Measurements from ENCODE around the gene PRAMEF6.
"Not testable (repeated sequence)": the region's sequence is repeated elsewhere in the genome, so short reads cannot be mapped to it uniquely, and the experiment has no call there.

PRAMEF6 gene

DNA sequence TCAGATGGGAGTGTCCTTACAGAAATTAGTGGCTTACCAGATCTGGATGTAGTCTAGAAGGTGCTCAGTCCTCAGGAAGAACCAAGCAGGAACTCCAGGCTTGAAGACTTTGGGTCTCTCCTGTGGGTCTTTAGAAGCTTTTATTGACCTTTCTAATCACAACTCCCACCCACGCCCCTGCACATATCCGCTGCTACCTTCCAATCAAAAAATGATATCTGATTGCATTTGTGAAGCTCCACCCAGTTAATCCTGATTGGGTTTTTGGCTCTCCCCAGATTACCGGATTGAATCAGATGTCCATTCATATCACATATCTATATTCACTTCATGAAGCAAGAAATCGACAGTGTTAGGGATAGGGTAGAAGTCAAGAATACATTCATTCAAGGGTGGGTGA lies at the start of gene PRAMEF6:
Gene PRAMEF6 (minus strand): TSS at position 101 of the 400 bp plus-strand sequence. CDS start 5,062 bp downstream, outside the sequence.
- POLR2A ChIA-PET (ENCODE audit: low non-redundant PET); H3K27ac ChIP-seq; DNase-seq (ENCODE audit: low spot score); CTCF ChIA-PET: not testable (repeated sequence)

DNA sequence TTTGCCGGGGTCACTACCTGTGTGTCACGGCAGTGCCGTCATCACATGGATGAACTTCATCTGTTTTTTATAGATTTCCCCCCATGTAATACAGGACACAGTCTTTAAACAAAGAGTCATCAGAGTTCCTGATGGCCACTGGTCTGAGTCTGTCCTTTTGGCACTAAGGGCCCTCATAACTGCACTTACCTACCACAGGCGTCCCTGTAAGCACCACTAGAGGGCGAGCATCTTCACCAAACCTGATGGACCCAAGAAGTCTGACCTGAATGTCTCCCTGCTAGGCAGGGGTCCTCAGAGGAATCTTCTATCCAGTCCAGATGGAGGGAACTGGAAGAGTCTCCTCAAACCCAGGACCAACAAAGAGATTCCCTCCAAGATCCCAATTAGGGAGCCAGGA lies 23.0 kb downstream of the PRAMEF6 start:
- H3K27ac ChIP-seq; DNase-seq (ENCODE audit: low spot score); CTCF ChIA-PET; POLR2A ChIA-PET (ENCODE audit: low non-redundant PET): not testable (repeated sequence)

DNA sequence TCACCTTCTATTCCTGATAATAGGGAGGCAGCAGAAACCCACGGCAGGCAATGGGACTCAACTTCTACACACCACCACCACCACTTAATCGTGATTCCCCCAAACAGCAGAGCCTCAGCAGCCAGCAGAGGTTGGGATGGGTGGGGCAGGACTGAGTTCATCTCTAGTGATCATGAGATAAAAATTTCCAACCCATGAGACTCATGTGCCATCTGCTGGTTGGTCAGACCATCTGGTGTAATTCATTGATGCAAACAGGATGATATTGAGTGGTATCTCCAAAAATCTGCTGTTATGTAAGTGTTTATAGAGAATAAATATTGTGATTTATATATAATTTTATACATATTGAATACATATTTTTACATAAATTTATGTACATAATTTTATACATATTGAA lies 25.6 kb downstream of the PRAMEF6 start:
- DNase-seq (ENCODE audit: low spot score); POLR2A ChIA-PET (ENCODE audit: low non-redundant PET); CTCF ChIA-PET; H3K27ac ChIP-seq: not testable (repeated sequence)

DNA sequence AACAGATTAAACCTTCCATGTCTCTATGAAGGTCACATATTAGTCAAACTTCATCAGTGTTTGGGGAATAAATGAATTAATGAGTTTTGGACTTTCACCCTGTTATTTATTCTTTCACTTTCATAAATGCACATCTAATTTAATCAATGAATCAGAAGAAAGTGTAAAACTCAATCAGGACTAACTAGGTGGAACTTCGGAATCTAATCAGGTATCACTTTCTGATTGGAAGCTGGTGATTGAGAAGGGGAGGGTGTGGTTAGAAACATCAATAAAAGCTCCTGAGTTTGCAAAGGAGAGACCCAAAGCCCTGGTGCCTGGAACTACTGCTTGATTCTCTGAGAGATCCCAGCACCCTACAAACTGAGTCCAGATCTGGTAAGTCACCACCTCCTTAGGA lies 31.1 kb downstream of the PRAMEF6 start, which contains the start of gene PRAMEF7:
Gene PRAMEF7 (plus strand): TSS at position 301 of the 400 bp plus-strand sequence. CDS start 1,083 bp downstream, outside the sequence.
- H3K27ac ChIP-seq; POLR2A ChIA-PET (ENCODE audit: low non-redundant PET); CTCF ChIA-PET; DNase-seq (ENCODE audit: low spot score): not testable (repeated sequence)

DNA sequence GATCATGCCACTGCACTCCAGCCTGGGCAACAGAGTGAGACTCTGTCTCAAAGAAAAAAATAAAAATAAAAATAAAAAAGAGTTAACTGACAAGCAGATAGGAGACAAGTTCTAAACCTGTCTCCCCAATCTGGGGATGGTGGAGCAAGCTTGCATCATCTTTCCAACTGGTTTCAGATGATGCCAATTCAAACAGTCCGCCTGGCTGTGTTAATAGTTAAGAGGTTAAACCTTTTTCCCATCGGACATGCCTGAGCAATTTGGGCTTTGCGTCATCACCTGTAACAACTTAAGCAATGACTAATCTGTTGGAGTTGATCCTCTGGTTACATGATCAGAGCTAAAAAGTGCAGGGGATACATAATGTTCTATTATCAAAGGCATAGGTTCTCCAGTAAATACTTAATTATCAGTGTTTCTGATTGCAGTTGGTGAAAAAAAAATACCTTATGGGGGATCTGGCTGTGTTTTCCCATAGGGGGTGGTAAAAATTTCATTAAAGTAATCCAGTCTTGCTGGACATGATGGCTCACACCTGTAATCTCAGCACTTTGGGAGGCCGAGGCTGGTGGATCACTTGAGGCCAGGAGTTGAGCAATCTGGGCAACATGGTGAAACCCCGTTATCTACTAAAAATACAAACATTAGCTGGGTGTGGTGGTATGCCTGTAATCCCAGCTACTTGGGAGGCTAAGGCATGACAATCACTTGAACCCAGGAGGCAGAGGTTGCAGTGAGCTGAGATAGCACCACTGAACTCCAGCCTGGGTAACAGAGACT lies 43.4 kb downstream of the PRAMEF6 start:
- DNase-seq (ENCODE audit: low spot score); CTCF ChIA-PET; POLR2A ChIA-PET (ENCODE audit: low non-redundant PET); H3K27ac ChIP-seq: not testable (repeated sequence)

DNA sequence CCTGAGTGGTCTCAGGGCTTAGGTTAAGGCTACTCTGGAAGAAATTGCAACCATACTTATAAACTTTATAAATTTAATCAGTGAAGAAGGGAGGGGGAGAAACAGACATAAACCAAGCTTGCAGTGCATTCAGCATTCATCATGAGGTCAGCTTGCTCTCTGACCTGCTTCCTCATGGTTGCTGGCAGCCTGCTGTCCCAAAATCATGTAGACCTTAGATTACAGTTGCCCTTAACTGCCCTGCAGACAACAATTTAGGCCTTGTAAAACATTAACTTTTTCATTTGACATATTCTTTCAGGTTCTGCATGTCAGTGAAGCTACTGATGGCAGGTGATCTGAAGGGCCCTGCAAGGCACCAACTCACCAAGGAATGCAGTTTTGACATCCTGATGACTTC lies 48.2 kb downstream of the PRAMEF6 start:
- CTCF ChIA-PET; POLR2A ChIA-PET (ENCODE audit: low non-redundant PET); H3K27ac ChIP-seq; DNase-seq (ENCODE audit: low spot score): not testable (repeated sequence)

DNA sequence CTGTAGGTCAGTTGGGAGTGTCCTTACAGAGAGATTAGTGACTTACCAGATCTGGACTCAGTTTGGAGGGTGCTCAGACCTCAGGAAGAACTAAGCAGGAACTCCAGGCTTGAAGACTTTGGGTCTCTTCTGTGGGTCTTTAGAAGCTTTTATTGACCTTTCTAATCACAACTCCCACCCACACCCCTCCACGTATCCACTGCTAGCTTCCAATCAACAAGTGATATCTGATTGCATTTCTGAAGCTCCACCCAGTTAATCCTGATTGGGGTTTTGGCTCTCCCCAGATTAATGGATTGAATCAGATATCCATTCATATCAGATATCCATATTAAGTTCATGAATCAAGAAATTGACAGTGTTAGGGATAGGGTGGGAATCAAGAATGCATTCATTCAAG lies 49.2 kb downstream of the PRAMEF6 start, which contains the start of gene PRAMEF10:
Gene PRAMEF10 (minus strand): TSS at position 101 of the 400 bp plus-strand sequence. CDS start 2,423 bp downstream, outside the sequence.
- DNase-seq (ENCODE audit: low spot score); POLR2A ChIA-PET (ENCODE audit: low non-redundant PET); CTCF ChIA-PET; H3K27ac ChIP-seq: not testable (repeated sequence)

Data from RWPE1 (cell line).